SK-N-SH (cell line): ENCODE results near the gene TEX101. TPM values are rescaled to one million over a fixed set of nuclear protein-coding genes. Genes with fewer than 3 reads are reported as not detected.

ENCODE experiments used
- CTCF ChIA-PET: fragments of 300-600, 350-600 bp; formaldehyde crosslinking; extraction: SDS; loops from one replicate; lab custom pipeline; 2021; lab: Yijun Ruan, JAX
- POLR2A ChIA-PET: fragments of 350-600 bp; sonication (Branson Sonifier 250); formaldehyde crosslinking; extraction: SDS; loops from one replicate; lab custom pipeline; 2020; ENCODE audit warnings: antibody characterized with exemption, inconsistent platforms; lab: Yijun Ruan, JAX
- DNase-seq: peaks from one replicate; pipeline ENCODE4 v3.0.0; 2012
- H2AFZ ChIP-seq: fragments of 200-600 bp; sonication (generic); 2 replicates; pipeline ENCODE4 v1.8.1; 2016; ENCODE audit warnings: antibody characterized with exemption, mild to moderate bottlenecking, low read depth
- H3F3A ChIP-seq: fragments of 200-600 bp; sonication (generic); replicated peaks from 2 replicates; pipeline ENCODE3; 2016; ENCODE audit warnings: antibody characterized with exemption, mild to moderate bottlenecking; ENCODE audit not compliant: insufficient read depth
- H3K27ac ChIP-seq, 2 experiments: fragments of 200-500 bp in 1 of 2; fragments of 200-600 bp in 1 of 2; sonication (Bioruptor generic) in 1 of 2; sonication (generic), shearing (Covaris generic) in 1 of 2; 2 replicates each; pipeline versions ENCODE4 v1.5.1 to v1.6.1; 2014 to 2016; ENCODE audit warnings: low read depth in 2 of 2, inconsistent platforms in 1 of 2, low read length in 1 of 2, mild to moderate bottlenecking in 1 of 2, mixed read lengths in 1 of 2
- H3K27me3 ChIP-seq: fragments of 200-600 bp; sonication (generic), shearing (Covaris generic); 2 replicates; pipeline ENCODE4 v1.6.1; 2016; ENCODE audit warnings: mixed run types; ENCODE audit not compliant: insufficient read depth
- H3K36me3 ChIP-seq, 2 experiments: fragments of 200-500 bp in 1 of 2; fragments of 200-600 bp in 1 of 2; sonication (Bioruptor generic) in 1 of 2; sonication (generic) in 1 of 2; replicated peaks in 1 of 2; 2 replicates each; pipeline versions ENCODE3 to v1.5.1; 2014 to 2016; ENCODE audit warnings: low read length in 1 of 2, mild to moderate bottlenecking in 1 of 2; ENCODE audit not compliant: insufficient read depth in 2 of 2, control insufficient read depth in 1 of 2
- H3K4me1 ChIP-seq, 2 experiments: fragments of 200-500 bp in 1 of 2; fragments of 200-600 bp in 1 of 2; sonication (Bioruptor generic) in 1 of 2; sonication (generic), shearing (Covaris generic) in 1 of 2; 2 replicates each; pipeline versions ENCODE4 v1.5.1 to v1.6.1; 2014 to 2016; ENCODE audit warnings: low read depth in 1 of 2, low read length in 1 of 2, mixed run types in 1 of 2; ENCODE audit not compliant: insufficient read depth in 2 of 2, control insufficient read depth in 1 of 2
- H3K4me2 ChIP-seq: fragments of 200-600 bp; sonication (generic), shearing (Covaris generic); 2 replicates; pipeline ENCODE4 v1.6.1; 2017; ENCODE audit warnings: mixed run types
- H3K4me3 ChIP-seq, 2 experiments: fragments of 200-500 bp in 1 of 2; fragments of 200-600 bp in 1 of 2; sonication (Bioruptor generic) in 1 of 2; sonication (generic), shearing (Covaris generic) in 1 of 2; 2 replicates each; pipeline versions ENCODE4 v1.5.1 to v1.8.1; 2014 to 2016; ENCODE audit warnings: low read depth in 2 of 2, inconsistent platforms in 1 of 2, low read length in 1 of 2, mild to moderate bottlenecking in 1 of 2, mixed read lengths in 1 of 2, moderate library complexity in 1 of 2
- H3K79me2 ChIP-seq: fragments of 200-600 bp; sonication (generic); 2 replicates; pipeline ENCODE4 v1.8.1; 2017; ENCODE audit warnings: mild to moderate bottlenecking; ENCODE audit not compliant: insufficient read depth
- H3K9ac ChIP-seq: fragments of 200-600 bp; sonication (generic); 2 replicates; pipeline ENCODE4 v1.6.1; 2017; ENCODE audit warnings: mixed run types
- H3K9me2 ChIP-seq: fragments of 200-600 bp; sonication (generic); 2 replicates; pipeline ENCODE4 v1.6.1; 2017; ENCODE audit warnings: mixed run types
- H3K9me3 ChIP-seq: fragments of 200-600 bp; sonication (generic); 2 replicates; pipeline ENCODE4 v1.6.1; 2017; ENCODE audit warnings: mixed run types, mild to moderate bottlenecking, moderate library complexity
- H4K20me1 ChIP-seq: fragments of 200-600 bp; sonication (generic); 2 replicates; pipeline ENCODE4 v1.6.1; 2017; ENCODE audit warnings: mild to moderate bottlenecking, mixed run types; ENCODE audit not compliant: insufficient read depth
- CHD2 ChIP-seq: fragments of 150-350 bp; IDR thresholded peaks from 2 replicates; pipeline ENCODE4 v1.6.1; 2018; ENCODE audit warnings: low read length; ENCODE audit not compliant: partially characterized antibody
- FOXJ3 ChIP-seq: sonication (generic); formaldehyde crosslinking; IDR thresholded peaks from 2 replicates; pipeline ENCODE4 v1.5.1; 2020; ENCODE audit warnings: mild to moderate bottlenecking, missing genetic modification reagents
- JUND ChIP-seq: IDR thresholded peaks from 2 replicates; pipeline ENCODE4 v1.4.0; 2012
- NRF1 ChIP-seq: IDR thresholded peaks from 2 replicates; pipeline ENCODE4 v1.6.1; 2012; ENCODE audit warnings: low read depth, mild to moderate bottlenecking, low read length
- POLR2AphosphoS5 ChIP-seq: IDR thresholded peaks from 2 replicates; pipeline ENCODE4 v1.6.1; 2012; ENCODE audit warnings: low read depth, low read length
- RFX5 ChIP-seq: IDR thresholded peaks from 2 replicates; pipeline ENCODE4 v1.6.1; 2012; ENCODE audit warnings: mild to moderate bottlenecking, improper control_type of control experiment, low read length
- TEAD4 ChIP-seq: IDR thresholded peaks from 2 replicates; pipeline ENCODE4 v1.4.0; 2012; ENCODE audit warnings: mild to moderate bottlenecking, borderline replicate concordance; ENCODE audit not compliant: insufficient read depth
- WGBS: methylation state at CpG from one replicate; pipeline ENCODE4 v1.1.6; 2017; ENCODE audit warnings: low lambda C conversion rate; 5-methylcytosine and 5-hydroxymethylcytosine counted together
- polyA plus RNA-seq, 3 experiments: library from polyadenylated mRNA; depleted of rRNA; stranded (reverse); fragments of >200 nt; gene quantifications; 2 replicates each; pipeline ENCODE4 v1.2.3, GENCODE V29; 2012
- TF ChIP-seq, protein P1 (sequence below): IDR thresholded peaks from 2 replicates; pipeline ENCODE4 v1.4.0; 2012; ENCODE audit warnings: low read depth
- TF ChIP-seq, protein P2 (sequence below): IDR thresholded peaks from 2 replicates; pipeline ENCODE4; 2012
- TF ChIP-seq, protein P3 (sequence below): fragments of 200-600 bp; sonication (generic); IDR thresholded peaks from 2 replicates; pipeline ENCODE4 v1.6.1; 2017; ENCODE audit warnings: antibody characterized with exemption, mild to moderate bottlenecking, moderate library complexity
- TF ChIP-seq, protein P4 (sequence below): fragments of 150-350 bp; IDR thresholded peaks from 2 replicates; pipeline ENCODE4 v1.6.1; 2017; ENCODE audit warnings: antibody characterized with exemption, low read length, low read depth, borderline replicate concordance
- TF ChIP-seq, protein P5 (sequence below): fragments of 150-350 bp; IDR thresholded peaks from 2 replicates; pipeline ENCODE4 v1.6.1; 2016; ENCODE audit warnings: mild to moderate bottlenecking, low read depth, low read length
- TF ChIP-seq, protein P6 (sequence below): IDR thresholded peaks from 2 replicates; pipeline ENCODE4 v1.4.0; 2012; ENCODE audit warnings: low read depth, borderline replicate concordance

Gene TEX101
- polyA plus RNA-seq, 1 of the 3 experiments (the other 2 are of a cell fraction): 0.07 TPM

DNA sequence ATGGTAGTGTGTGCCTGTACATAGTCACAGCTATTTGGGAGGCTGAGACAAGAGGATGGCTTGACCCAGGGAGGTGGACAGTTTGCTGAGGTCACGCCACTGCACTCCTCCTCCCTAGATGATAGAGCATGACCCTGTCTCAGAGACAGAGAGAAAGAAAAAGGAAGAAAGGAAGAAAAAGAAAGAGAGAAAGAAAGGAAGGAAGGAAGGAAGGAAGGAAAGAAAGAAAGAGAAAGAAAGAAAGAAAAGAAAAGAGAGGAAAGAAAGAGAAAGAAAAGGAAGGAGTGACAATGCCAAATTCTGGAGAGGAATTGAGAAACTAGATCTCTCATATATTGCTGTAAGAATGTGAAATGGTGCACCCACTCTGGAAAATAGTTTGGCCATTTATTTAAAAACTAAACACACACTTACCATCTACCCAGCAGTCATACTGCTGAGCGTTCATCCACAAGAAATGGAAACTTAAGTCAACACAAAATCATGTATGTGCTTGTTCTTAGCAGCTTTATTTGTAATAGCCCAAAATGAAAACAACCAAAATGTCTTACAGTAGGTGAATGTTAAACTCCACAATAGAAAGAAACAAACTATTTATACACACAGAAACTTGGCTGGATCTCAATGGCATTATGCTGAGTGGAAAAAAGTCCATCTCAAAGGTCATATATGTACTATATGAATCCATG is 7.5 kb downstream of the TEX101 start:
- no peaks in the 10 kb centered on the region for H3K9me3 ChIP-seq
- no peak overlapping the region for H3K4me3 ChIP-seq
- 23% methylated on average over 2 of the region's 2 CpGs for WGBS
- H3K9me2 ChIP-seq: no peaks in the 10 kb centered on the region
- POLR2A ChIA-PET: no interaction called here
- peaks cover 33% of the 10 kb centered on the region; the same call in 1 of the 2 replicates for H3K27me3 ChIP-seq
- no peak for DNase-seq
- H3K27ac ChIP-seq: no peak overlapping the region
- CTCF ChIA-PET: interaction anchor here (1.4 to 3.1 kb wide), 2 partner anchors 10 to 25 kb away, joined by 3 to 11 read pairs; no protein-coding TSS in a partner anchor
- TF ChIP-seq CHD2 (no peak), JUND (no peak), POLR2AphosphoS5 (no peak), RFX5 (no peak), TEAD4 (no peak), NRF1 (no peak), FOXJ3 (CRISPR knock-in tag) (no peak)
- TF ChIP-seq, protein P1, sequence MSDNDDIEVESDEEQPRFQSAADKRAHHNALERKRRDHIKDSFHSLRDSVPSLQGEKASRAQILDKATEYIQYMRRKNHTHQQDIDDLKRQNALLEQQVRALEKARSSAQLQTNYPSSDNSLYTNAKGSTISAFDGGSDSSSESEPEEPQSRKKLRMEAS: no peak
- TF ChIP-seq, protein P2, sequence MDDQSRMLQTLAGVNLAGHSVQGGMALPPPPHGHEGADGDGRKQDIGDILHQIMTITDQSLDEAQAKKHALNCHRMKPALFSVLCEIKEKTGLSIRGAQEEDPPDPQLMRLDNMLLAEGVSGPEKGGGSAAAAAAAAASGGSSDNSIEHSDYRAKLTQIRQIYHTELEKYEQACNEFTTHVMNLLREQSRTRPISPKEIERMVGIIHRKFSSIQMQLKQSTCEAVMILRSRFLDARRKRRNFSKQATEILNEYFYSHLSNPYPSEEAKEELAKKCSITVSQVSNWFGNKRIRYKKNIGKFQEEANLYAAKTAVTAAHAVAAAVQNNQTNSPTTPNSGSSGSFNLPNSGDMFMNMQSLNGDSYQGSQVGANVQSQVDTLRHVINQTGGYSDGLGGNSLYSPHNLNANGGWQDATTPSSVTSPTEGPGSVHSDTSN: no peak
- TF ChIP-seq, protein P3, sequence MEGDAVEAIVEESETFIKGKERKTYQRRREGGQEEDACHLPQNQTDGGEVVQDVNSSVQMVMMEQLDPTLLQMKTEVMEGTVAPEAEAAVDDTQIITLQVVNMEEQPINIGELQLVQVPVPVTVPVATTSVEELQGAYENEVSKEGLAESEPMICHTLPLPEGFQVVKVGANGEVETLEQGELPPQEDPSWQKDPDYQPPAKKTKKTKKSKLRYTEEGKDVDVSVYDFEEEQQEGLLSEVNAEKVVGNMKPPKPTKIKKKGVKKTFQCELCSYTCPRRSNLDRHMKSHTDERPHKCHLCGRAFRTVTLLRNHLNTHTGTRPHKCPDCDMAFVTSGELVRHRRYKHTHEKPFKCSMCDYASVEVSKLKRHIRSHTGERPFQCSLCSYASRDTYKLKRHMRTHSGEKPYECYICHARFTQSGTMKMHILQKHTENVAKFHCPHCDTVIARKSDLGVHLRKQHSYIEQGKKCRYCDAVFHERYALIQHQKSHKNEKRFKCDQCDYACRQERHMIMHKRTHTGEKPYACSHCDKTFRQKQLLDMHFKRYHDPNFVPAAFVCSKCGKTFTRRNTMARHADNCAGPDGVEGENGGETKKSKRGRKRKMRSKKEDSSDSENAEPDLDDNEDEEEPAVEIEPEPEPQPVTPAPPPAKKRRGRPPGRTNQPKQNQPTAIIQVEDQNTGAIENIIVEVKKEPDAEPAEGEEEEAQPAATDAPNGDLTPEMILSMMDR: no peak
- TF ChIP-seq, protein P4, sequence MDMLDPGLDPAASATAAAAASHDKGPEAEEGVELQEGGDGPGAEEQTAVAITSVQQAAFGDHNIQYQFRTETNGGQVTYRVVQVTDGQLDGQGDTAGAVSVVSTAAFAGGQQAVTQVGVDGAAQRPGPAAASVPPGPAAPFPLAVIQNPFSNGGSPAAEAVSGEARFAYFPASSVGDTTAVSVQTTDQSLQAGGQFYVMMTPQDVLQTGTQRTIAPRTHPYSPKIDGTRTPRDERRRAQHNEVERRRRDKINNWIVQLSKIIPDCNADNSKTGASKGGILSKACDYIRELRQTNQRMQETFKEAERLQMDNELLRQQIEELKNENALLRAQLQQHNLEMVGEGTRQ: no peak
- TF ChIP-seq, protein P5, sequence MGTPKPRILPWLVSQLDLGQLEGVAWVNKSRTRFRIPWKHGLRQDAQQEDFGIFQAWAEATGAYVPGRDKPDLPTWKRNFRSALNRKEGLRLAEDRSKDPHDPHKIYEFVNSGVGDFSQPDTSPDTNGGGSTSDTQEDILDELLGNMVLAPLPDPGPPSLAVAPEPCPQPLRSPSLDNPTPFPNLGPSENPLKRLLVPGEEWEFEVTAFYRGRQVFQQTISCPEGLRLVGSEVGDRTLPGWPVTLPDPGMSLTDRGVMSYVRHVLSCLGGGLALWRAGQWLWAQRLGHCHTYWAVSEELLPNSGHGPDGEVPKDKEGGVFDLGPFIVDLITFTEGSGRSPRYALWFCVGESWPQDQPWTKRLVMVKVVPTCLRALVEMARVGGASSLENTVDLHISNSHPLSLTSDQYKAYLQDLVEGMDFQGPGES: no peak
- TF ChIP-seq, protein P6, sequence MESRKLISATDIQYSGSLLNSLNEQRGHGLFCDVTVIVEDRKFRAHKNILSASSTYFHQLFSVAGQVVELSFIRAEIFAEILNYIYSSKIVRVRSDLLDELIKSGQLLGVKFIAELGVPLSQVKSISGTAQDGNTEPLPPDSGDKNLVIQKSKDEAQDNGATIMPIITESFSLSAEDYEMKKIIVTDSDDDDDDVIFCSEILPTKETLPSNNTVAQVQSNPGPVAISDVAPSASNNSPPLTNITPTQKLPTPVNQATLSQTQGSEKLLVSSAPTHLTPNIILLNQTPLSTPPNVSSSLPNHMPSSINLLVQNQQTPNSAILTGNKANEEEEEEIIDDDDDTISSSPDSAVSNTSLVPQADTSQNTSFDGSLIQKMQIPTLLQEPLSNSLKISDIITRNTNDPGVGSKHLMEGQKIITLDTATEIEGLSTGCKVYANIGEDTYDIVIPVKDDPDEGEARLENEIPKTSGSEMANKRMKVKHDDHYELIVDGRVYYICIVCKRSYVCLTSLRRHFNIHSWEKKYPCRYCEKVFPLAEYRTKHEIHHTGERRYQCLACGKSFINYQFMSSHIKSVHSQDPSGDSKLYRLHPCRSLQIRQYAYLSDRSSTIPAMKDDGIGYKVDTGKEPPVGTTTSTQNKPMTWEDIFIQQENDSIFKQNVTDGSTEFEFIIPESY: no peak
- no peaks in the 10 kb centered on the region for H3F3A ChIP-seq
- no peak overlapping the region for H2AFZ ChIP-seq
- H3K79me2 ChIP-seq: no peaks in the 10 kb centered on the region
- no peak overlapping the region for H3K4me2 ChIP-seq
- H3K36me3 ChIP-seq: no peaks in the 10 kb centered on the region
- no peak overlapping the region for H3K9ac ChIP-seq
- H3K4me1 ChIP-seq: no peaks in the 10 kb centered on the region
- no peaks in the 10 kb centered on the region for H4K20me1 ChIP-seq
